GM18498 (cell line): ENCODE results near the gene IPPK.

Source experiments
- ATAC-seq: cut with Tn5 transposase; IDR thresholded peaks from one replicate; pipeline ENCODE4 v1.9.1; 2021; ENCODE audit warnings: mild to moderate bottlenecking, moderate library complexity; ENCODE audit not compliant: unreplicated experiment

IPPK gene

GRCh38 chr9:92658176-92658575 is 11.8 kb downstream of the IPPK start:
- no peak for ATAC-seq

GRCh38 chr9:92657296-92658094 is 12.4 kb downstream of the IPPK start:
- no peak for ATAC-seq

GRCh38 chr9:92656537-92656925 is 13.4 kb downstream of the IPPK start:
- ATAC-seq, result no peak

- ATAC-seq, result no peak
Observed at GRCh38 chr9:92655896-92656536, 13.9 kb downstream of the IPPK start.

- no peak for ATAC-seq
Observed at GRCh38 chr9:92655366-92655765, 14.6 kb downstream of the IPPK start.

GRCh38 chr9:92654481-92655301 is 15.2 kb downstream of the IPPK start:
- no peak for ATAC-seq

GRCh38 chr9:92652461-92652860 is 17.5 kb downstream of the IPPK start:
- ATAC-seq, result no peak

GRCh38 chr9:92650839-92651621 is 18.9 kb downstream of the IPPK start:
- no peak for ATAC-seq

GRCh38 chr9:92650296-92650695 is 19.6 kb downstream of the IPPK start:
- ATAC-seq, result no peak

GRCh38 chr9:92649007-92649406 is 20.9 kb downstream of the IPPK start:
- ATAC-seq, result no peak

GRCh38 chr9:92648474-92648971 is 21.4 kb downstream of the IPPK start:
- no peak for ATAC-seq

- no peak for ATAC-seq
Observed at GRCh38 chr9:92647671-92648473, 22.1 kb downstream of the IPPK start.

- ATAC-seq, result no peak
Observed at GRCh38 chr9:92645041-92645440, 24.9 kb downstream of the IPPK start.

GRCh38 chr9:92644278-92644677 is 25.7 kb downstream of the IPPK start:
- no peak for ATAC-seq

GRCh38 chr9:92642564-92642963 is 27.4 kb downstream of the IPPK start:
- no peak for ATAC-seq

GRCh38 chr9:92642041-92642451 is 27.9 kb downstream of the IPPK start:
- no peak for ATAC-seq

- no peak for ATAC-seq
Observed at GRCh38 chr9:92641092-92641809, 28.7 kb downstream of the IPPK start.

- no peak for ATAC-seq
Observed at GRCh38 chr9:92640398-92641091, 29.4 kb downstream of the IPPK start.
